Suprapubic skin (tissue), 4 donors: ENCODE measurements around the gene ZDHHC13. TPM values are rescaled to one million over a fixed set of nuclear protein-coding genes. Genes with fewer than 3 reads are reported as not detected.

ENCODE experiments used
- DNase-seq, 2 donors: peaks; one replicate each; pipeline ENCODE4 v3.0.0-alpha.2; 2019; ENCODE audit warnings: low spot score in 2 of 2
- H3K27ac ChIP-seq: fragments of 200-600 bp; sonication (generic); one replicate; pipeline ENCODE4 v1.5.1; 2019
- H3K27me3 ChIP-seq: fragments of 200-600 bp; sonication (generic); one replicate; pipeline ENCODE4 v1.5.1; 2019
- H3K36me3 ChIP-seq: fragments of 200-600 bp; sonication (generic); one replicate; pipeline ENCODE4 v1.5.1; 2019
- H3K4me1 ChIP-seq: fragments of 200-600 bp; sonication (generic); one replicate; pipeline ENCODE4 v1.5.1; 2019
- H3K4me3 ChIP-seq: fragments of 200-600 bp; sonication (generic); one replicate; pipeline ENCODE4 v1.5.1; 2019; ENCODE audit warnings: mild to moderate bottlenecking
- H3K9me3 ChIP-seq: fragments of 200-600 bp; sonication (generic); one replicate; pipeline ENCODE4 v1.5.1; 2019
- EP300 ChIP-seq: sonication (generic); formaldehyde crosslinking; IDR thresholded peaks from one replicate; pipeline ENCODE4 v1.6.1; 2017; ENCODE audit warnings: antibody characterized with exemption
- POLR2A ChIP-seq, 2 donors: fragments of 450-650 bp; IDR thresholded peaks; one replicate each; pipeline ENCODE4 v1.6.1; 2017; ENCODE audit warnings: antibody characterized with exemption in 2 of 2, mild to moderate bottlenecking in 2 of 2, moderate library complexity in 2 of 2
- POLR2AphosphoS5 ChIP-seq, 3 donors: sonication (generic); formaldehyde crosslinking; IDR thresholded peaks; one replicate each; pipeline ENCODE4 v1.6.1; 2017; ENCODE audit warnings: antibody characterized with exemption in 3 of 3
- WGBS: methylation state at CpG from one replicate; pipeline ENCODE4 v1.1.5; 2018; 5-methylcytosine and 5-hydroxymethylcytosine counted together
- total RNA-seq, 4 donors: library from RNA; depleted of rRNA; stranded (reverse); fragments of >200 nt; gene quantifications; one replicate each; pipeline ENCODE4 v1.1.0, GENCODE V29; 2016
- TF ChIP-seq, protein P1 (sequence below), 2 donors: fragments of 200-600 bp in 1 of 2; fragments of 450-650 bp in 1 of 2; sonication (generic) in 1 of 2; IDR thresholded peaks; one replicate each; pipeline ENCODE4 v1.5.1; 2016 to 2019; ENCODE audit warnings: antibody characterized with exemption in 2 of 2, mild to moderate bottlenecking in 1 of 2, moderate library complexity in 1 of 2

Gene ZDHHC13
- total RNA-seq, 4 donors from 2014 or later = 23.8 to 74.6 (median 27.0) TPM

- Histone ChIP-seq H3K4me1 (no peaks in the 10 kb centered on the region), H3K27ac (no peak overlapping the region), H3K9me3 (no peaks in the 10 kb centered on the region), H3K36me3 (no peaks in the 10 kb centered on the region), H3K27me3 (no peaks in the 10 kb centered on the region), H3K4me3 (no peak overlapping the region)
- WGBS = 91% methylated on average over 7 of the region's 7 CpGs
- TF ChIP-seq POLR2AphosphoS5 (IDR thresholded peaks at IDR 0.05) (no peak), EP300 (no peak), POLR2A (IDR thresholded peaks at IDR 0.05) (no peak)
- TF ChIP-seq, protein P1, sequence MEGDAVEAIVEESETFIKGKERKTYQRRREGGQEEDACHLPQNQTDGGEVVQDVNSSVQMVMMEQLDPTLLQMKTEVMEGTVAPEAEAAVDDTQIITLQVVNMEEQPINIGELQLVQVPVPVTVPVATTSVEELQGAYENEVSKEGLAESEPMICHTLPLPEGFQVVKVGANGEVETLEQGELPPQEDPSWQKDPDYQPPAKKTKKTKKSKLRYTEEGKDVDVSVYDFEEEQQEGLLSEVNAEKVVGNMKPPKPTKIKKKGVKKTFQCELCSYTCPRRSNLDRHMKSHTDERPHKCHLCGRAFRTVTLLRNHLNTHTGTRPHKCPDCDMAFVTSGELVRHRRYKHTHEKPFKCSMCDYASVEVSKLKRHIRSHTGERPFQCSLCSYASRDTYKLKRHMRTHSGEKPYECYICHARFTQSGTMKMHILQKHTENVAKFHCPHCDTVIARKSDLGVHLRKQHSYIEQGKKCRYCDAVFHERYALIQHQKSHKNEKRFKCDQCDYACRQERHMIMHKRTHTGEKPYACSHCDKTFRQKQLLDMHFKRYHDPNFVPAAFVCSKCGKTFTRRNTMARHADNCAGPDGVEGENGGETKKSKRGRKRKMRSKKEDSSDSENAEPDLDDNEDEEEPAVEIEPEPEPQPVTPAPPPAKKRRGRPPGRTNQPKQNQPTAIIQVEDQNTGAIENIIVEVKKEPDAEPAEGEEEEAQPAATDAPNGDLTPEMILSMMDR (IDR thresholded peaks at IDR 0.05) = no peak
- no peak for DNase-seq
These were observed 74.7 kb downstream of the ZDHHC13 start for GRCh38 chr11:19191530-19192169.

DNA sequence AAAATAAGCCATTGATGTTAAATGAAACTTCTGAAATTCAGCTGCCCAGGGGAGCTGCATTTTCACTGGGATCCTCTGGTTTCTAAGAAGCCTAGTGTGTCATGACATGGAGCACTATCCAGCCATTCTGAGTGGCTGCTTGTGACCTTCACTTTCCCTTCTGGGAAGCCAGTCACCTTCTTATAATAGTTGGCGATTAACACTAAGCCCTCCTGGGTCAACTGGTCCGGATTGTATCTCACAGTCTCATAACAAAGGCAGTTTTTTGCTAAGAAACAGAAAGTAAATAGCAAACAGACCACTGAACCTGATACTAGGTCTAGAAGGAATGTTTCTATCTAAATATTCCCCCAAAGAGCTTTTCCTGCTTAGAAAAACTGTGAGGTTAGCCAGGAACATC, 76.9 kb downstream of the ZDHHC13 start:
- Histone ChIP-seq H3K27ac (no peak overlapping the region), H3K4me3 (no peak overlapping the region), H3K36me3 (no peaks in the 10 kb centered on the region), H3K4me1 (no peaks in the 10 kb centered on the region), H3K27me3 (no peaks in the 10 kb centered on the region), H3K9me3 (no peaks in the 10 kb centered on the region)
- TF ChIP-seq, protein P1 (IDR thresholded peaks at IDR 0.05) = no peak
- TF ChIP-seq EP300 (no peak), POLR2A (IDR thresholded peaks at IDR 0.05) (no peak), POLR2AphosphoS5 (IDR thresholded peaks at IDR 0.05) (no peak)
- DNase-seq = no peak
- 84% methylated on average over 2 of the region's 2 CpGs for WGBS

- WGBS = 87% methylated on average over 4 of the region's 4 CpGs
- H3K36me3 ChIP-seq = no peaks in the 10 kb centered on the region
- no peak for TF ChIP-seq POLR2AphosphoS5 (IDR thresholded peaks at IDR 0.05)
- TF ChIP-seq POLR2A (IDR thresholded peaks at IDR 0.05) = no peak
- TF ChIP-seq, protein P1 (IDR thresholded peaks at IDR 0.05) = no peak
- no peak for TF ChIP-seq EP300
- H3K27ac ChIP-seq = no peak overlapping the region
- no peaks in the 10 kb centered on the region for H3K4me1 ChIP-seq
- no peaks in the 10 kb centered on the region for H3K9me3 ChIP-seq
- no peaks in the 10 kb centered on the region for H3K27me3 ChIP-seq
- no peak for DNase-seq
- no peak overlapping the region for H3K4me3 ChIP-seq
These were observed 77.8 kb downstream of the ZDHHC13 start for GRCh38 chr11:19194620-19195308.

GRCh38 chr11:19196432-19196831, 79.5 kb downstream of the ZDHHC13 start:
- TF ChIP-seq POLR2AphosphoS5 (IDR thresholded peaks at IDR 0.05) (no peak), EP300 (no peak), POLR2A (IDR thresholded peaks at IDR 0.05) (no peak)
- TF ChIP-seq, protein P1 (IDR thresholded peaks at IDR 0.05) = no peak
- WGBS = 70% methylated on average over 6 of the region's 6 CpGs
- Histone ChIP-seq H3K9me3 (no peaks in the 10 kb centered on the region), H3K36me3 (no peaks in the 10 kb centered on the region), H3K4me3 (no peak overlapping the region), H3K27me3 (no peaks in the 10 kb centered on the region), H3K4me1 (no peaks in the 10 kb centered on the region), H3K27ac (no peak overlapping the region)
- no peak for DNase-seq

- Histone ChIP-seq H3K4me3 (no peak overlapping the region), H3K27me3 (no peaks in the 10 kb centered on the region), H3K4me1 (no peaks in the 10 kb centered on the region), H3K36me3 (no peaks in the 10 kb centered on the region), H3K9me3 (no peaks in the 10 kb centered on the region), H3K27ac (no peak overlapping the region)
- DNase-seq = no peak
- TF ChIP-seq EP300 (no peak), POLR2AphosphoS5 (IDR thresholded peaks at IDR 0.05) (no peak), POLR2A (IDR thresholded peaks at IDR 0.05) (no peak)
- TF ChIP-seq, protein P1 (IDR thresholded peaks at IDR 0.05) = no peak
- 88% methylated on average over 7 of the region's 7 CpGs for WGBS
These were observed 82.1 kb downstream of the ZDHHC13 start for GRCh38 chr11:19199048-19199447.
